Limb (tissue), 2 donors: ENCODE measurements around the gene RNF112.

ENCODE experiments used
- DNase-seq, 2 donors: peaks; one replicate each; pipeline ENCODE4 v3.0.0-alpha.2; 2016; ENCODE audit errors: extremely low spot score in 2 of 2

The RNF112 gene

GRCh38 chr17:19410875-19411620, at the start of gene RNF112:
Gene RNF112 (plus strand): TSS chr17:19411232. CDS start chr17:19411409, 177 bp downstream.
- DNase-seq: peak in 1 of 2 donors; percentile 61

- no peak for DNase-seq
These were observed 49.7 kb upstream of the RNF112 start for GRCh38 chr17:19361326-19361725.

GRCh38 chr17:19361944-19362276, 49.1 kb upstream of the RNF112 start:
- no peak for DNase-seq

- DNase-seq: peak; percentile 91 to 97
These were observed 48.5 kb upstream of the RNF112 start, which contains the start of gene B9D1 for GRCh38 chr17:19362277-19363113. Gene B9D1 (minus strand): TSS chr17:19362723. CDS start chr17:19362569, 154 bp downstream.

GRCh38 chr17:19363114-19363438, 48.0 kb upstream of the RNF112 start:
- no peak for DNase-seq

GRCh38 chr17:19363460-19364035, 47.5 kb upstream of the RNF112 start:
- no peak for DNase-seq

GRCh38 chr17:19364699-19365498, 46.1 kb upstream of the RNF112 start:
- peak in 1 of 2 donors; percentile 65 for DNase-seq

GRCh38 chr17:19365499-19365817, 45.6 kb upstream of the RNF112 start:
- DNase-seq: no peak

- no peak for DNase-seq
These were observed 45.0 kb upstream of the RNF112 start for GRCh38 chr17:19365833-19366636.

GRCh38 chr17:19366637-19366972, 44.4 kb upstream of the RNF112 start:
- DNase-seq: no peak

GRCh38 chr17:19368229-19368628, 42.8 kb upstream of the RNF112 start:
- no peak for DNase-seq

- DNase-seq: no peak
These were observed 41.8 kb upstream of the RNF112 start for GRCh38 chr17:19369107-19369778.

GRCh38 chr17:19369846-19370492, 41.1 kb upstream of the RNF112 start:
- DNase-seq: no peak

GRCh38 chr17:19370493-19370960, 40.5 kb upstream of the RNF112 start:
- no peak for DNase-seq

GRCh38 chr17:19371259-19372010, 39.6 kb upstream of the RNF112 start:
- no peak for DNase-seq

- no peak for DNase-seq
These were observed 39.0 kb upstream of the RNF112 start for GRCh38 chr17:19372011-19372370.

GRCh38 chr17:19372439-19372838, 38.6 kb upstream of the RNF112 start:
- no peak for DNase-seq

- no peak for DNase-seq
These were observed 38.0 kb upstream of the RNF112 start for GRCh38 chr17:19372866-19373504.

- DNase-seq: no peak
These were observed 36.9 kb upstream of the RNF112 start for GRCh38 chr17:19374136-19374535.
